Kidney (tissue), 14 donors: Measurements from ENCODE around the gene LRRC26. TPM values are rescaled to one million over a fixed set of nuclear protein-coding genes. Genes with fewer than 3 reads are reported as not detected.

Experiments used
- DNase-seq, 5 donors: peaks; one replicate each; pipeline ENCODE4 v3.0.0-alpha.2; 2013 to 2020
- FAIRE-seq: peaks from 2 replicates; lab custom pipeline; 2012; peaks lifted over from hg19 to GRCh38; lab: Jason Lieb, UNC
- H3K27ac ChIP-seq, 2 donors: one replicate each; pipeline ENCODE4 v1.7.0; 2013; ENCODE audit warnings: low read depth in 2 of 2, low read length in 2 of 2, inconsistent platforms in 1 of 2
- H3K27me3 ChIP-seq: one replicate; pipeline ENCODE4 v1.7.1; 2013; ENCODE audit warnings: low read length, inconsistent platforms; ENCODE audit not compliant: control insufficient read depth, insufficient read depth
- H3K36me3 ChIP-seq, 3 donors: one replicate each; pipeline versions ENCODE4 v1.7.0 to v1.7.1; 2013; ENCODE audit warnings: low read length in 3 of 3, control low read depth in 1 of 3, inconsistent platforms in 1 of 3; ENCODE audit not compliant: insufficient read depth in 3 of 3, control insufficient read depth in 2 of 3
- H3K4me1 ChIP-seq, 3 donors: one replicate each; pipeline versions ENCODE4 v1.7.0 to v1.7.1; 2013; ENCODE audit warnings: low read length in 3 of 3, inconsistent platforms in 1 of 3, low read depth in 1 of 3; ENCODE audit not compliant: control insufficient read depth in 2 of 3, insufficient read depth in 2 of 3
- H3K4me3 ChIP-seq, 3 donors: one replicate each; pipeline versions ENCODE4 v1.7.0 to v1.8.1; 2013; ENCODE audit warnings: low read length in 3 of 3, control low read depth in 1 of 3, inconsistent platforms in 1 of 3
- H3K9ac ChIP-seq, 3 donors: one replicate each; pipeline versions ENCODE4 v1.7.0 to v1.7.1; 2013; ENCODE audit warnings: low read length in 3 of 3, control low read depth in 1 of 3, inconsistent platforms in 1 of 3
- H3K9me3 ChIP-seq, 3 donors: one replicate each; pipeline versions ENCODE4 v1.7.0 to v1.7.1; 2013; ENCODE audit warnings: low read length in 3 of 3, control low read depth in 1 of 3, inconsistent platforms in 1 of 3; ENCODE audit not compliant: control insufficient read depth in 2 of 3, insufficient read depth in 1 of 3
- intact Hi-C: fragments of 100-400 bp; cut with DNase I; formaldehyde crosslinking; loops from one replicate; pipeline ENCODE4 v1.11.1; 2022
- polyA plus RNA-seq: library from polyadenylated mRNA; stranded (reverse); fragments of 350-450 nt; fragmentation: Illumina TruSeq; extraction: RNeasy Lipid Tissue Mini Kit (QIAGEN cat#74804); gene quantifications from one replicate; pipeline ENCODE4 v1.2.3, GENCODE V29; 2014; ENCODE audit warnings: low read depth, low replicate concordance; ENCODE audit not compliant: insufficient read depth
- total RNA-seq: library from RNA; stranded (reverse); fragmentation: NEBNext Ultra II Directional; extraction: Animal tissue kit (Norgen Biotek cat#: 25700); gene quantifications from one replicate; pipeline ENCODE4 v1.2.1, GENCODE V29; 2021
- TF ChIP-seq, protein P1 (sequence below): IDR thresholded peaks from 3 replicates; pipeline ENCODE4 v1.5.1; 2012; ENCODE audit warnings: mild to moderate bottlenecking, moderate library complexity, borderline replicate concordance; ENCODE audit not compliant: insufficient read depth; ENCODE audit errors: extremely low read depth
- donor health status: control.
- donor health status: control.
- donor health status: control.
- donor health status: control.
- donor health status: control.
- donor health status: DM: yes; HTN: yes; CAD: no.
- donor health status: Normal renal cell carcinoma (clear cell type).

The LRRC26 gene
- total and polyA plus RNA-seq, 2 donors from 2014 or later, result 0.25 TPM; not detected in 1

DNA sequence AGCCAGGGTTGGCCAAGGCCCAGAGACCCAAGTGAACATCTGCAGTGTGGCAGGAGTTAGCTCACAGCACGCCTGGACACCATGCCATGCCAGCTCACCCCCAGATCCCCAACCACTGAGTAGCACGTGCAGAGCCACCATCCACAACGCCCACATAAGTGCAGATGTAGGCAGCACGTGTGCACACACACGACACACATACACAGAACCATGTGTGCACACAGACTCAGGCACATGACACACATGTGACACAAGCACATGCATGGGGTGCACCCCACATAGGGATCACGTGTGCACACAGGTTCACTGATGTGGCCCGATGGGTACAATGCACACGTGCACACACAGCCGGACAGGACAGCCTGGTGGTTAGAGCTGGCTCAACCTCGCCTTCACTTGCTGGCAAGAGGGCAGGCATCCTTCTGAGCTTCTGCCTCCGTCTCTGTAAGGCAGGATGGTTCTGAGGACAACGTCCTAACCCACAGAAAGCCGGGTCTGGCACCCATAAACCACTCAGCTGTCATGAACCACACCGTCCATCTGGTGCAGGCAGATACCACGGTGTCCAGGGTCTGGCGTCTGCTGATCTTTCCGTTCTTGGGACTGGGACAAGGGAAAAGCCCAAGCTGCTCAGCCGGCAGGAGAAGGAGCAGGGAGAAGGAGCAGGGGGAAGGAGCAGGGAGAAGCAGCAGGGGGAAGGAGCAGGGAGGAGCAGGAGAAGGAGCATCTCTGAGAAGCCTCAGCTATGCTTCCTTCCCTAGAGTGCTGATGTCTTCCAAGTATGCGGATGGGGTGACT lies 12.0 kb downstream of the LRRC26 start:
- H3K9ac ChIP-seq, result no peak overlapping the region
- FAIRE-seq (no peak), DNase-seq (no peak)
- H3K36me3 ChIP-seq, result no peaks in the 10 kb centered on the region
- H3K27me3 ChIP-seq, result peaks cover 25% of the 10 kb centered on the region
- peaks cover 0 to 4% (median 0%) of the 10 kb centered on the region in 3 donors for H3K4me1 ChIP-seq
- intact Hi-C loops, result no loop called here
- peaks cover 0 to 6% (median 0%) of the 10 kb centered on the region in 3 donors for H3K9me3 ChIP-seq
- H3K27ac ChIP-seq, result no peak overlapping the region
- TF ChIP-seq, protein P1, sequence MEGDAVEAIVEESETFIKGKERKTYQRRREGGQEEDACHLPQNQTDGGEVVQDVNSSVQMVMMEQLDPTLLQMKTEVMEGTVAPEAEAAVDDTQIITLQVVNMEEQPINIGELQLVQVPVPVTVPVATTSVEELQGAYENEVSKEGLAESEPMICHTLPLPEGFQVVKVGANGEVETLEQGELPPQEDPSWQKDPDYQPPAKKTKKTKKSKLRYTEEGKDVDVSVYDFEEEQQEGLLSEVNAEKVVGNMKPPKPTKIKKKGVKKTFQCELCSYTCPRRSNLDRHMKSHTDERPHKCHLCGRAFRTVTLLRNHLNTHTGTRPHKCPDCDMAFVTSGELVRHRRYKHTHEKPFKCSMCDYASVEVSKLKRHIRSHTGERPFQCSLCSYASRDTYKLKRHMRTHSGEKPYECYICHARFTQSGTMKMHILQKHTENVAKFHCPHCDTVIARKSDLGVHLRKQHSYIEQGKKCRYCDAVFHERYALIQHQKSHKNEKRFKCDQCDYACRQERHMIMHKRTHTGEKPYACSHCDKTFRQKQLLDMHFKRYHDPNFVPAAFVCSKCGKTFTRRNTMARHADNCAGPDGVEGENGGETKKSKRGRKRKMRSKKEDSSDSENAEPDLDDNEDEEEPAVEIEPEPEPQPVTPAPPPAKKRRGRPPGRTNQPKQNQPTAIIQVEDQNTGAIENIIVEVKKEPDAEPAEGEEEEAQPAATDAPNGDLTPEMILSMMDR, result no peak
- H3K4me3 ChIP-seq, result no peak overlapping the region

DNA sequence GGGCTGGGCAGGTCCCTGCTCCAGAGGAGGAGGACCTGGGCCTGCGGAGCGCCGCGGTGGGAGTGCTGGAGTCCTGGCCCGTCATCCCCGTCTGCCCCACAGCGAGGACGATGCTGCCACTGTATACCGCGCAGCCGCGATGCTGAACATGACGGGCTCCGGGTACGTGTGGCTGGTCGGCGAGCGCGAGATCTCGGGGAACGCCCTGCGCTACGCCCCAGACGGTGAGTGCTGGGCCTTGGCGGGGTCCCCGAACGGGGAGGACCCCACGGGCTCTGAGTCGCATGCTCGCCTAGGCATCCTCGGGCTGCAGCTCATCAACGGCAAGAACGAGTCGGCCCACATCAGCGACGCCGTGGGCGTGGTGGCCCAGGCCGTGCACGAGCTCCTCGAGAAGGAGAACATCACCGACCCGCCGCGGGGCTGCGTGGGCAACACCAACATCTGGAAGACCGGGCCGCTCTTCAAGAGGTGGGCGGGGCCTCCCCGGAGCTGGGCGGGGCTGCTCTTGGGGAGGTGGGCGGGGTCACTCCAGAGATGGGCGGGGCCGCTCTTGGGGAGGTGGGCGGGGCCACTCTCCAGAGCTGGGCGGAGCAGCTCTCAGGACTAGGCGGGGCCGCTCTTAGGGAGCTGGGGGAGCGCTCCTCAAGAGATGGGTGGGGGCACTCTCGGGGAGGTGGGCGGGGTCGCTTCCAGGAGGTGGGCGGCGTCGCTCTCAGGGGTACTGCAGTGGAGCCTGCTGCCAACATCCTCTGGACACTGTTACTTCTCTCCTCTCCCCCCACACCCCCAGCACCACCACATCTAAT lies 13.1 kb downstream of the LRRC26 start:
- Histone ChIP-seq H3K4me3 (no peak overlapping the region), H3K4me1 (peaks cover 0 to 2% (median 0%) of the 10 kb centered on the region in 3 donors), H3K9me3 (peaks cover 0 to 6% (median 0%) of the 10 kb centered on the region in 3 donors), H3K36me3 (no peaks in the 10 kb centered on the region), H3K27me3 (peaks cover 24% of the 10 kb centered on the region), H3K9ac (no peak overlapping the region), H3K27ac (no peak overlapping the region)
- intact Hi-C loops, result no loop called here
- TF ChIP-seq, protein P1, result no peak
- FAIRE-seq (no peak), DNase-seq (no peak)

DNA sequence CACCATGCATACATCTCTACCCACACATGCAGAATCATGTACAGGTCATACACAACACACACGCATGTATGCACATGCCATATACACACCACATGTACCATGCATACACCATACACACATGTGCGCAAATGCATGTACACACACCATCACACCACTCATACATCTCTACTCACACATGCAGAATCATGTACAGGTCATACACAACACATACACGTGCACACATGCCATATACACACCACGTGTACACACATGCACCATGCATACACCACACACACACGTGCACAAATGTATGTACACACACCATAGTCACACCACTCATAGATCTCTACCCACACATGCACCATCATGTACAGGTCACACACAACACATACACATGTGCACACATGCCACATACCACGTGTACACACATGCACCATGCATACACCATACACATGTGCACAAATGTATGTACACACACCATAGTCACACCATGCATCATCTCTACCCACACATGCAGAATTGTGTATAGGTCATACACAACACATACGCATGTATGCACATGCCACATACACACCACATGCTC lies 16.9 kb downstream of the LRRC26 start:
- intact Hi-C loops, result no loop called here
- Histone ChIP-seq H3K27me3 (peaks cover 11% of the 10 kb centered on the region), H3K27ac (no peak overlapping the region), H3K9ac (no peak overlapping the region), H3K4me1 (peaks cover 0 to 2% (median 0%) of the 10 kb centered on the region in 3 donors), H3K4me3 (no peak overlapping the region), H3K36me3 (no peaks in the 10 kb centered on the region), H3K9me3 (peaks cover 0 to 6% (median 0%) of the 10 kb centered on the region in 3 donors)
- TF ChIP-seq, protein P1, result no peak
- DNase-seq (no peak), FAIRE-seq (no peak)
